CD14-positive monocyte (primary cell): ENCODE data around the gene GGA2. TPM values are rescaled to one million over a fixed set of nuclear protein-coding genes. Genes with fewer than 3 reads are reported as not detected.

Experiments used
- DNase-seq, 3 donors: peaks; one replicate each; pipeline ENCODE4 v3.0.0-alpha.2; 2011 to 2022
- H2AFZ ChIP-seq: 2 replicates; pipeline ENCODE4 v1.6.0; 2012; ENCODE audit warnings: mild to moderate bottlenecking, low read depth, low read length, inconsistent platforms; ENCODE audit not compliant: insufficient read depth, poor library complexity, severe bottlenecking
- H3K27ac ChIP-seq, 2 donors: 1 replicate in 1 of 2; 2 replicates in 1 of 2; pipeline ENCODE4 v1.5.1; 2012 to 2013; ENCODE audit warnings: low read length in 2 of 2, control low read depth in 1 of 2, inconsistent platforms in 1 of 2, low read depth in 1 of 2, mild to moderate bottlenecking in 1 of 2
- H3K27me3 ChIP-seq, 2 donors: one replicate each; pipeline versions ENCODE4 v1.6.0 to v1.6.1; 2011 to 2013; ENCODE audit warnings: low read length in 2 of 2; ENCODE audit not compliant: control insufficient read depth in 2 of 2, insufficient read depth in 2 of 2
- H3K36me3 ChIP-seq, 2 donors: replicated peaks in 1 of 2; 1 replicate in 1 of 2; 2 replicates in 1 of 2; pipeline versions ENCODE4 v1.5.1 to v1.6.1; 2012 to 2013; ENCODE audit warnings: low read length in 2 of 2, control low read depth in 1 of 2, inconsistent platforms in 1 of 2, mild to moderate bottlenecking in 1 of 2; ENCODE audit not compliant: insufficient read depth in 2 of 2, control insufficient read depth in 1 of 2
- H3K4me1 ChIP-seq, 2 donors: 1 replicate in 1 of 2; 2 replicates in 1 of 2; pipeline versions ENCODE4 v1.5.1 to v1.6.1; 2012 to 2013; ENCODE audit warnings: low read length in 2 of 2, control low read depth in 1 of 2, inconsistent platforms in 1 of 2, mild to moderate bottlenecking in 1 of 2, moderate library complexity in 1 of 2; ENCODE audit not compliant: insufficient read depth in 2 of 2, control insufficient read depth in 1 of 2
- H3K4me2 ChIP-seq: replicated peaks from 2 replicates; pipeline ENCODE3; 2012; ENCODE audit warnings: low read length, moderate library complexity, mild to moderate bottlenecking; ENCODE audit not compliant: poor library complexity, severe bottlenecking; ENCODE audit errors: extremely low read depth
- H3K4me3 ChIP-seq, 3 experiments: fragments of 200-600 bp in 1 of 3; sonication (generic) in 1 of 3; replicated peaks in 1 of 3; 1 replicate in 2 of 3; 2 replicates in 1 of 3; pipeline ENCODE4 v1.5.1; 2011 to 2013; ENCODE audit warnings: low read length in 3 of 3, mild to moderate bottlenecking in 3 of 3, control low read depth in 2 of 3, low read depth in 2 of 3, inconsistent platforms in 1 of 3, moderate library complexity in 1 of 3
- H3K79me2 ChIP-seq: 2 replicates; pipeline ENCODE4 v1.6.0; 2012; ENCODE audit warnings: mild to moderate bottlenecking, control low read depth, inconsistent platforms, low read length, moderate library complexity; ENCODE audit not compliant: insufficient read depth
- H3K9ac ChIP-seq: 2 replicates; pipeline ENCODE4 v1.6.0; 2017; ENCODE audit warnings: low read length, mild to moderate bottlenecking; ENCODE audit not compliant: insufficient read depth, poor library complexity, severe bottlenecking
- H3K9me3 ChIP-seq, 2 donors: replicated peaks in 1 of 2; 1 replicate in 1 of 2; 2 replicates in 1 of 2; pipeline versions ENCODE4 v1.5.1 to v1.6.1; 2012 to 2013; ENCODE audit warnings: low read length in 2 of 2, control low read depth in 1 of 2; ENCODE audit not compliant: control insufficient read depth in 1 of 2, insufficient read depth in 1 of 2
- H4K20me1 ChIP-seq: 2 replicates; pipeline ENCODE4 v1.6.0; 2012; ENCODE audit warnings: mild to moderate bottlenecking, low read length, control low read depth, moderate library complexity; ENCODE audit not compliant: insufficient read depth
- H3K27ac Mint-ChIP-seq, 7 donors: one replicate each; pipeline ENCODE4 v1.8.0; 2020; ENCODE audit warnings: mild to moderate bottlenecking in 7 of 7, mixed read lengths in 7 of 7, moderate library complexity in 6 of 7, inconsistent platforms in 2 of 7
- H3K27me3 Mint-ChIP-seq, 3 donors: one replicate each; pipeline ENCODE4 v1.8.0; 2021 to 2022; ENCODE audit warnings: low read depth in 3 of 3, mild to moderate bottlenecking in 3 of 3, mixed read lengths in 3 of 3, moderate library complexity in 3 of 3, inconsistent platforms in 1 of 3
- H3K36me3 Mint-ChIP-seq, 2 donors: one replicate each; pipeline ENCODE4 v1.8.0; 2020; ENCODE audit warnings: mixed read lengths in 2 of 2, inconsistent platforms in 1 of 2, mild to moderate bottlenecking in 1 of 2
- H3K4me1 Mint-ChIP-seq: one replicate; pipeline ENCODE4 v1.8.0; 2020; ENCODE audit warnings: mild to moderate bottlenecking, mixed read lengths
- H3K4me3 Mint-ChIP-seq, 2 donors: one replicate each; pipeline ENCODE4 v1.8.0; 2020; ENCODE audit warnings: mild to moderate bottlenecking in 2 of 2, mixed read lengths in 2 of 2, moderate library complexity in 1 of 2
- H3K9me3 Mint-ChIP-seq, 7 donors: one replicate each; pipeline ENCODE4 v1.8.0; 2020 to 2022; ENCODE audit warnings: mixed read lengths in 7 of 7, mild to moderate bottlenecking in 6 of 7, moderate library complexity in 6 of 7, inconsistent platforms in 2 of 7
- CTCF ChIP-seq: fragments of 200-600 bp; IDR thresholded peaks from one replicate; pipeline ENCODE4 v1.8.0; 2022; ENCODE audit warnings: antibody characterized with exemption, mild to moderate bottlenecking
- WGBS: methylation state at CpG from one replicate; pipeline ENCODE4 v1.1.5; 2013; ENCODE audit warnings: missing lambda C conversion rate; ENCODE audit not compliant: insufficient coverage; 5-methylcytosine and 5-hydroxymethylcytosine counted together
- intact Hi-C, 2 donors: fragments of 100-400 bp; cut with micrococcal nuclease; formaldehyde crosslinking; loops; one replicate each; pipeline versions ENCODE4 v1.15.0 to v1.15.1; 2023
- polyA plus RNA-seq, 3 donors: library from polyadenylated mRNA; depleted of rRNA in 1 of 3; unstranded in 2 of 3; stranded (reverse) in 1 of 3; fragments of 300-500 nt in 2 of 3; fragments of >200 nt in 1 of 3; fragmentation: Illumina TruSeq in 2 of 3; gene quantifications; 1 replicate in 2 of 3; 2 replicates in 1 of 3; pipeline ENCODE4 v1.2.3, GENCODE V29; 2012 to 2021

GGA2 gene
- polyA plus RNA-seq, 3 donors = 37.5 to 55.4 (median 49.5) TPM

GRCh38 chr16:23501291-23501690 is 9.0 kb downstream of the GGA2 start:
- WGBS = no CpG with 5 or more reads among the region's 5 CpGs
- DNase-seq = no peak

GRCh38 chr16:23500862-23501225 is 9.4 kb downstream of the GGA2 start:
- TF ChIP-seq CTCF = no peak
- intact Hi-C loops = loop anchor here in 1 of 2 donors (10.0 kb wide), 1 partner anchor 46 kb away; the partner anchor contains the start of gene COG7
- H3K27ac ChIP-seq = peak overlapping the region; percentile 23 to 70
- no peak overlapping the region for H2AFZ ChIP-seq
- DNase-seq = peak in 2 of 3 donors; percentile 44 to 52
- no peaks in the 10 kb centered on the region for H3K9me3 ChIP-seq
- peaks cover 19 to 27% of the 10 kb centered on the region in 2 donors for H3K36me3 Mint-ChIP-seq
- peaks cover 100% of the 10 kb centered on the region for H3K79me2 ChIP-seq
- H3K27ac Mint-ChIP-seq = peak overlapping the region in 5 of 7 donors; percentile 56 to 86 (median 70)
- peaks cover 74% of the 10 kb centered on the region for H3K4me1 Mint-ChIP-seq
- no peaks in the 10 kb centered on the region for H3K27me3 Mint-ChIP-seq
- 31% methylated on average over 4 of the region's 4 CpGs for WGBS
- no peaks in the 10 kb centered on the region for H3K27me3 ChIP-seq
- no peak overlapping the region for H3K4me3 Mint-ChIP-seq
- H3K9me3 Mint-ChIP-seq = peaks cover 0 to 1% (median 0%) of the 10 kb centered on the region in 7 donors
- peaks cover 75 to 77% of the 10 kb centered on the region in 2 donors for H3K4me1 ChIP-seq
- H3K4me2 ChIP-seq = no peak overlapping the region
- H3K36me3 ChIP-seq = peaks cover 0 to 9% of the 10 kb centered on the region in 2 donors
- H3K9ac ChIP-seq = no peak overlapping the region
- peaks cover 89% of the 10 kb centered on the region for H4K20me1 ChIP-seq
- no peak overlapping the region for H3K4me3 ChIP-seq

More at GRCh38 chr16:23501291-23501690, 9.0 kb downstream of the GGA2 start:
- Mint-ChIP-seq H3K36me3 (peaks cover 19 to 30% of the 10 kb centered on the region in 2 donors), H3K4me3 (no peak overlapping the region), H3K27ac (peak overlapping the region in 4 of 7 donors; percentile 58 to 86 (median 76)), H3K27me3 (no peaks in the 10 kb centered on the region), H3K9me3 (peaks cover 0 to 1% (median 0%) of the 10 kb centered on the region in 7 donors), H3K4me1 (peaks cover 77% of the 10 kb centered on the region)
- Histone ChIP-seq H3K27me3 (no peaks in the 10 kb centered on the region), H3K9ac (no peak overlapping the region), H3K79me2 (peaks cover 100% of the 10 kb centered on the region), H3K9me3 (no peaks in the 10 kb centered on the region), H3K27ac (peak overlapping the region in 1 of 2 donors; percentile 70), H2AFZ (no peak overlapping the region), H4K20me1 (peaks cover 89% of the 10 kb centered on the region), H3K4me3 (no peak overlapping the region), H3K36me3 (peaks cover 0 to 9% of the 10 kb centered on the region in 2 donors), H3K4me1 (peaks cover 79 to 82% of the 10 kb centered on the region in 2 donors), H3K4me2 (no peak overlapping the region)
- TF ChIP-seq CTCF = no peak
- intact Hi-C loops = loop anchor here in 1 of 2 donors (10.0 kb wide), 1 partner anchor 46 kb away; the partner anchor contains the start of gene COG7
